Liver (tissue), 9 donors: ENCODE measurements around the gene CATSPERZ. TPM values are rescaled to one million over a fixed set of nuclear protein-coding genes. Genes with fewer than 3 reads are reported as not detected.

Experiments
- DNase-seq: peaks from one replicate; pipeline ENCODE4 v3.0.0-alpha.2; 2017; ENCODE audit warnings: low spot score
- H3K27ac ChIP-seq, 2 donors: one replicate each; pipeline ENCODE4 v1.7.0; 2013; ENCODE audit warnings: inconsistent platforms in 2 of 2, low read length in 2 of 2, control low read depth in 1 of 2, low read depth in 1 of 2, mild to moderate bottlenecking in 1 of 2
- H3K27me3 ChIP-seq, 4 donors: one replicate each; pipeline versions ENCODE4 v1.6.1 to v1.7.0; 2013; ENCODE audit warnings: low read length in 3 of 4, inconsistent platforms in 1 of 4, mild to moderate bottlenecking in 1 of 4, moderate library complexity in 1 of 4; ENCODE audit not compliant: control insufficient read depth in 4 of 4, insufficient read depth in 4 of 4
- H3K36me3 ChIP-seq, 4 donors: one replicate each; pipeline versions ENCODE4 v1.6.1 to v1.7.0; 2013; ENCODE audit warnings: low read length in 3 of 4, mild to moderate bottlenecking in 3 of 4, low read depth in 1 of 4, moderate library complexity in 1 of 4; ENCODE audit not compliant: control insufficient read depth in 4 of 4, insufficient read depth in 3 of 4
- H3K4me1 ChIP-seq, 4 donors: one replicate each; pipeline versions ENCODE4 v1.6.1 to v1.7.0; 2013; ENCODE audit warnings: low read length in 3 of 4, mild to moderate bottlenecking in 3 of 4, moderate library complexity in 1 of 4; ENCODE audit not compliant: control insufficient read depth in 4 of 4, insufficient read depth in 4 of 4
- H3K4me3 ChIP-seq, 3 donors: one replicate each; pipeline versions ENCODE4 v1.6.1 to v1.7.0; 2013; ENCODE audit warnings: low read length in 3 of 3, control low read depth in 1 of 3, low read depth in 1 of 3, mild to moderate bottlenecking in 1 of 3
- H3K9ac ChIP-seq, 2 donors: one replicate each; pipeline ENCODE4 v1.7.0; 2013; ENCODE audit warnings: low read length in 2 of 2, mild to moderate bottlenecking in 2 of 2, moderate library complexity in 2 of 2, control low read depth in 1 of 2, low read depth in 1 of 2
- H3K9me3 ChIP-seq, 4 donors: one replicate each; pipeline versions ENCODE4 v1.6.1 to v1.7.0; 2013; ENCODE audit warnings: low read length in 3 of 4; ENCODE audit not compliant: control insufficient read depth in 4 of 4
- FOXA2 ChIP-seq: IDR thresholded peaks from 2 replicates; pipeline ENCODE4 v1.6.1; 2016; ENCODE audit warnings: antibody characterized with exemption
- HNF4A ChIP-seq, 2 donors: conservative IDR thresholded peaks; 2 replicates each; pipeline ENCODE4 v1.6.1; 2016; ENCODE audit warnings: antibody characterized with exemption in 2 of 2, mild to moderate bottlenecking in 2 of 2
- RXRA ChIP-seq, 2 donors: IDR thresholded peaks; 2 replicates each; pipeline ENCODE4 v1.6.1; 2017 to 2018; ENCODE audit warnings: antibody characterized with exemption in 2 of 2, mild to moderate bottlenecking in 1 of 2
- SP1 ChIP-seq: IDR thresholded peaks from 2 replicates; pipeline ENCODE4 v1.6.1; 2018; ENCODE audit warnings: antibody characterized with exemption, mild to moderate bottlenecking
- WGBS: extraction: QIAGEN DNeasy Blood & Tissue Kit; methylation state at CpG from one replicate; pipeline ENCODE4 v1.1.7; 2013; 5-methylcytosine and 5-hydroxymethylcytosine counted together
- polyA plus RNA-seq, 2 donors: library from polyadenylated mRNA; stranded (reverse) in 1 of 2; unstranded in 1 of 2; fragments of 200-250 nt in 1 of 2; fragments of >200 nt in 1 of 2; fragmentation: Nextera tagmentation in 1 of 2; extraction: Ambion mirVana in 1 of 2; gene quantifications; one replicate each; pipeline versions ENCODE4 v1.2.1 to v1.2.3, GENCODE V29; 2013 to 2015
- total RNA-seq, 2 donors: library from RNA; depleted of rRNA; stranded (reverse); fragments of >200 nt; gene quantifications; one replicate each; pipeline ENCODE4 v1.2.3, GENCODE V29; 2014
- TF ChIP-seq, protein P1 (sequence below): IDR thresholded peaks from 2 replicates; pipeline ENCODE4 v1.6.1; 2016; ENCODE audit warnings: antibody characterized with exemption
- TF ChIP-seq, protein P2 (sequence below): IDR thresholded peaks from 2 replicates; pipeline ENCODE4 v1.6.1; 2016; ENCODE audit warnings: antibody characterized with exemption
- TF ChIP-seq, protein P3 (sequence below): IDR thresholded peaks from 2 replicates; pipeline ENCODE4 v1.6.1; 2016; ENCODE audit warnings: antibody characterized with exemption, mild to moderate bottlenecking
- TF ChIP-seq, protein P4 (sequence below): fragments of 150-350 bp; IDR thresholded peaks from 2 replicates; pipeline ENCODE4 v1.5.1; 2017; ENCODE audit warnings: improper control_type of control experiment, low read depth, low read length; ENCODE audit not compliant: missing input control
- TF ChIP-seq, protein P5 (sequence below): IDR thresholded peaks from 2 replicates; pipeline ENCODE4 v1.6.1; 2016; ENCODE audit warnings: antibody characterized with exemption
- donor health status: healthy.
- donor health status: healthy.
- donor health status: healthy.
- donor health status: healthy.
- donor health status: healthy.

The CATSPERZ gene
- total and polyA plus RNA-seq, 4 donors: 0.42 TPM; not detected in 3

DNA sequence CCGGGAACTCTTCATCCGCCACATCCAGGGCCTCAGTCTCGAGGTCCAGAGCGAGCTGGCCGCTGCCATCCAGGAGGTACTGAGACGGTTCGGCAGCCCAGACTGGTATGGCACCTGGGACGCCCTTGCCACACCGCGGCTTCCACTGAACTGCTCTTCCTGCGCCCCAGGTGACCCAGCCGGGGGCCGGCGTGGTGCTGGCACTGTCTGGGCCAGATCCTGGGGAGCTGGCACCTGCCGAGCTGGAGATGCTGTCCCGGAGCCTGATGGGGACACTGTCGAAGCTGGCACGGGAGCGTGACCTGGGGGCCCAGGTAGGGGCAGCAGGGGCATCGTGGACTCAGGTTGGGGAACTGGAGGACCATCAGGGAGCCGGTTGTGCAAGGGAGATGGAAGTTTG is 41.3 kb downstream of the CATSPERZ start:
- DNase-seq: no peak
- peaks cover 0 to 12% (median 7%) of the 10 kb centered on the region in 4 donors for H3K4me1 ChIP-seq
- 85% methylated on average over 21 of the region's 21 CpGs for WGBS

More for the DNA sequence above, 41.3 kb downstream of the CATSPERZ start:
- H3K27me3 ChIP-seq: no peaks in the 10 kb centered on the region
- no peak overlapping the region for H3K4me3 ChIP-seq
- H3K9ac ChIP-seq: no peak overlapping the region
- H3K27ac ChIP-seq: no peak overlapping the region
- no peaks in the 10 kb centered on the region for H3K9me3 ChIP-seq
- TF ChIP-seq, protein P1, sequence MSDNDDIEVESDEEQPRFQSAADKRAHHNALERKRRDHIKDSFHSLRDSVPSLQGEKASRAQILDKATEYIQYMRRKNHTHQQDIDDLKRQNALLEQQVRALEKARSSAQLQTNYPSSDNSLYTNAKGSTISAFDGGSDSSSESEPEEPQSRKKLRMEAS: no peak
- TF ChIP-seq, protein P2, sequence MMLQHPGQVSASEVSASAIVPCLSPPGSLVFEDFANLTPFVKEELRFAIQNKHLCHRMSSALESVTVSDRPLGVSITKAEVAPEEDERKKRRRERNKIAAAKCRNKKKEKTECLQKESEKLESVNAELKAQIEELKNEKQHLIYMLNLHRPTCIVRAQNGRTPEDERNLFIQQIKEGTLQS: no peak
- TF ChIP-seq, protein P3, sequence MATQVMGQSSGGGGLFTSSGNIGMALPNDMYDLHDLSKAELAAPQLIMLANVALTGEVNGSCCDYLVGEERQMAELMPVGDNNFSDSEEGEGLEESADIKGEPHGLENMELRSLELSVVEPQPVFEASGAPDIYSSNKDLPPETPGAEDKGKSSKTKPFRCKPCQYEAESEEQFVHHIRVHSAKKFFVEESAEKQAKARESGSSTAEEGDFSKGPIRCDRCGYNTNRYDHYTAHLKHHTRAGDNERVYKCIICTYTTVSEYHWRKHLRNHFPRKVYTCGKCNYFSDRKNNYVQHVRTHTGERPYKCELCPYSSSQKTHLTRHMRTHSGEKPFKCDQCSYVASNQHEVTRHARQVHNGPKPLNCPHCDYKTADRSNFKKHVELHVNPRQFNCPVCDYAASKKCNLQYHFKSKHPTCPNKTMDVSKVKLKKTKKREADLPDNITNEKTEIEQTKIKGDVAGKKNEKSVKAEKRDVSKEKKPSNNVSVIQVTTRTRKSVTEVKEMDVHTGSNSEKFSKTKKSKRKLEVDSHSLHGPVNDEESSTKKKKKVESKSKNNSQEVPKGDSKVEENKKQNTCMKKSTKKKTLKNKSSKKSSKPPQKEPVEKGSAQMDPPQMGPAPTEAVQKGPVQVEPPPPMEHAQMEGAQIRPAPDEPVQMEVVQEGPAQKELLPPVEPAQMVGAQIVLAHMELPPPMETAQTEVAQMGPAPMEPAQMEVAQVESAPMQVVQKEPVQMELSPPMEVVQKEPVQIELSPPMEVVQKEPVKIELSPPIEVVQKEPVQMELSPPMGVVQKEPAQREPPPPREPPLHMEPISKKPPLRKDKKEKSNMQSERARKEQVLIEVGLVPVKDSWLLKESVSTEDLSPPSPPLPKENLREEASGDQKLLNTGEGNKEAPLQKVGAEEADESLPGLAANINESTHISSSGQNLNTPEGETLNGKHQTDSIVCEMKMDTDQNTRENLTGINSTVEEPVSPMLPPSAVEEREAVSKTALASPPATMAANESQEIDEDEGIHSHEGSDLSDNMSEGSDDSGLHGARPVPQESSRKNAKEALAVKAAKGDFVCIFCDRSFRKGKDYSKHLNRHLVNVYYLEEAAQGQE: no peak
- TF ChIP-seq, protein P4, sequence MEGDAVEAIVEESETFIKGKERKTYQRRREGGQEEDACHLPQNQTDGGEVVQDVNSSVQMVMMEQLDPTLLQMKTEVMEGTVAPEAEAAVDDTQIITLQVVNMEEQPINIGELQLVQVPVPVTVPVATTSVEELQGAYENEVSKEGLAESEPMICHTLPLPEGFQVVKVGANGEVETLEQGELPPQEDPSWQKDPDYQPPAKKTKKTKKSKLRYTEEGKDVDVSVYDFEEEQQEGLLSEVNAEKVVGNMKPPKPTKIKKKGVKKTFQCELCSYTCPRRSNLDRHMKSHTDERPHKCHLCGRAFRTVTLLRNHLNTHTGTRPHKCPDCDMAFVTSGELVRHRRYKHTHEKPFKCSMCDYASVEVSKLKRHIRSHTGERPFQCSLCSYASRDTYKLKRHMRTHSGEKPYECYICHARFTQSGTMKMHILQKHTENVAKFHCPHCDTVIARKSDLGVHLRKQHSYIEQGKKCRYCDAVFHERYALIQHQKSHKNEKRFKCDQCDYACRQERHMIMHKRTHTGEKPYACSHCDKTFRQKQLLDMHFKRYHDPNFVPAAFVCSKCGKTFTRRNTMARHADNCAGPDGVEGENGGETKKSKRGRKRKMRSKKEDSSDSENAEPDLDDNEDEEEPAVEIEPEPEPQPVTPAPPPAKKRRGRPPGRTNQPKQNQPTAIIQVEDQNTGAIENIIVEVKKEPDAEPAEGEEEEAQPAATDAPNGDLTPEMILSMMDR: no peak
- TF ChIP-seq SP1 (no peak), RXRA (IDR thresholded peaks at IDR 0.05) (no peak), HNF4A (conservative IDR thresholded peaks at IDR 0.05) (no peak), FOXA2 (no peak)
- TF ChIP-seq, protein P5, sequence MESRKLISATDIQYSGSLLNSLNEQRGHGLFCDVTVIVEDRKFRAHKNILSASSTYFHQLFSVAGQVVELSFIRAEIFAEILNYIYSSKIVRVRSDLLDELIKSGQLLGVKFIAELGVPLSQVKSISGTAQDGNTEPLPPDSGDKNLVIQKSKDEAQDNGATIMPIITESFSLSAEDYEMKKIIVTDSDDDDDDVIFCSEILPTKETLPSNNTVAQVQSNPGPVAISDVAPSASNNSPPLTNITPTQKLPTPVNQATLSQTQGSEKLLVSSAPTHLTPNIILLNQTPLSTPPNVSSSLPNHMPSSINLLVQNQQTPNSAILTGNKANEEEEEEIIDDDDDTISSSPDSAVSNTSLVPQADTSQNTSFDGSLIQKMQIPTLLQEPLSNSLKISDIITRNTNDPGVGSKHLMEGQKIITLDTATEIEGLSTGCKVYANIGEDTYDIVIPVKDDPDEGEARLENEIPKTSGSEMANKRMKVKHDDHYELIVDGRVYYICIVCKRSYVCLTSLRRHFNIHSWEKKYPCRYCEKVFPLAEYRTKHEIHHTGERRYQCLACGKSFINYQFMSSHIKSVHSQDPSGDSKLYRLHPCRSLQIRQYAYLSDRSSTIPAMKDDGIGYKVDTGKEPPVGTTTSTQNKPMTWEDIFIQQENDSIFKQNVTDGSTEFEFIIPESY: no peak
- H3K36me3 ChIP-seq: no peaks in the 10 kb centered on the region
